Measurements from ENCODE around the gene NME5.

GRCh38 chr5:138095100-138095907, 43.9 kb downstream of the NME5 start:
- TF ChIP-seq POLR2A (IDR thresholded peaks at IDR 0.05) (no peak), POLR2AphosphoS5 (IDR thresholded peaks at IDR 0.05) (no peak)
- TF ChIP-seq, protein P1, sequence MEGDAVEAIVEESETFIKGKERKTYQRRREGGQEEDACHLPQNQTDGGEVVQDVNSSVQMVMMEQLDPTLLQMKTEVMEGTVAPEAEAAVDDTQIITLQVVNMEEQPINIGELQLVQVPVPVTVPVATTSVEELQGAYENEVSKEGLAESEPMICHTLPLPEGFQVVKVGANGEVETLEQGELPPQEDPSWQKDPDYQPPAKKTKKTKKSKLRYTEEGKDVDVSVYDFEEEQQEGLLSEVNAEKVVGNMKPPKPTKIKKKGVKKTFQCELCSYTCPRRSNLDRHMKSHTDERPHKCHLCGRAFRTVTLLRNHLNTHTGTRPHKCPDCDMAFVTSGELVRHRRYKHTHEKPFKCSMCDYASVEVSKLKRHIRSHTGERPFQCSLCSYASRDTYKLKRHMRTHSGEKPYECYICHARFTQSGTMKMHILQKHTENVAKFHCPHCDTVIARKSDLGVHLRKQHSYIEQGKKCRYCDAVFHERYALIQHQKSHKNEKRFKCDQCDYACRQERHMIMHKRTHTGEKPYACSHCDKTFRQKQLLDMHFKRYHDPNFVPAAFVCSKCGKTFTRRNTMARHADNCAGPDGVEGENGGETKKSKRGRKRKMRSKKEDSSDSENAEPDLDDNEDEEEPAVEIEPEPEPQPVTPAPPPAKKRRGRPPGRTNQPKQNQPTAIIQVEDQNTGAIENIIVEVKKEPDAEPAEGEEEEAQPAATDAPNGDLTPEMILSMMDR (IDR thresholded peaks at IDR 0.05) = no peak
